ENCODE results near the gene UBN1. TPM values are rescaled to one million over a fixed set of nuclear protein-coding genes. Genes with fewer than 3 reads are reported as not detected.

The UBN1 gene
- total RNA-seq, 2 experiments from 2014 or later: 45.7 to 45.8 TPM

DNA sequence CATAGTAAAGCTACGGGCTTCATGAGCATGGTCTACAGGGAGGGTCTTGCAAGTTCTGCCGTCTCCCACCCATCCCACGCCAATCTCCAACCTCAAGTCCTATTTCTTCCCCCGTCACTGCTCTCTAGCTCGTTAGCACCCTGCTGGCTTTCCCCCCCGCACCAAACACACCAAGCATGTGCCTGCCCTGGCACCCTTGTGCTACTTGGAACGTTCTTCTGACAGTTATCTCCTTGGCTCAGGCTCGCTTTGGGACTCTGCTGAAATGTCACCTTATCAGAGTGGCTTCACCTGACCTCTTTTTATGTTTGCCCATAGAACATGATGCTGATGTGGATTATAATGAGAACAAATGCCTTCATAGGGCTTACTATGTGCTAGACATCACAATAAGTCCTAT lies 22.1 kb upstream of the UBN1 start:
- Mint-ChIP-seq H3K27ac (no peak overlapping the region), H3K4me1 (ENCODE audit: low read depth) (no peaks in the 10 kb centered on the region), H3K36me3 (ENCODE audit: low read depth) (peaks cover 85% of the 10 kb centered on the region), H3K9me3 (no peaks in the 10 kb centered on the region), H3K27me3 (no peaks in the 10 kb centered on the region), H3K4me3 (no peak overlapping the region)
- Histone ChIP-seq H3K36me3 (ENCODE audit: insufficient read depth, low read length) (peaks cover 76% of the 10 kb centered on the region), H3K4me1 (ENCODE audit: insufficient read depth, low read length) (no peaks in the 10 kb centered on the region), H3K27me3 (ENCODE audit: control insufficient read depth in 1 of 2, insufficient read depth in 2 of 2, low read length in 2 of 2) (no peaks in the 10 kb centered on the region), H3K4me3 (ENCODE audit: low read length) (no peak overlapping the region), H3K27ac (ENCODE audit: low read depth in 1 of 2, low read length in 2 of 2) (no peak overlapping the region), H3K9me3 (ENCODE audit: control insufficient read depth in 1 of 2, insufficient read depth in 1 of 2, low read length in 2 of 2) (no peaks in the 10 kb centered on the region)
- DNase-seq (no peak), ATAC-seq (ENCODE audit: poor library complexity) (no peak)
- intact Hi-C loops (cut with DNase I, micrococcal nuclease): no loop called here
- ChIA-PET CTCF (no interaction called here), POLR2A (no interaction called here)
- TF ChIP-seq, protein P1, sequence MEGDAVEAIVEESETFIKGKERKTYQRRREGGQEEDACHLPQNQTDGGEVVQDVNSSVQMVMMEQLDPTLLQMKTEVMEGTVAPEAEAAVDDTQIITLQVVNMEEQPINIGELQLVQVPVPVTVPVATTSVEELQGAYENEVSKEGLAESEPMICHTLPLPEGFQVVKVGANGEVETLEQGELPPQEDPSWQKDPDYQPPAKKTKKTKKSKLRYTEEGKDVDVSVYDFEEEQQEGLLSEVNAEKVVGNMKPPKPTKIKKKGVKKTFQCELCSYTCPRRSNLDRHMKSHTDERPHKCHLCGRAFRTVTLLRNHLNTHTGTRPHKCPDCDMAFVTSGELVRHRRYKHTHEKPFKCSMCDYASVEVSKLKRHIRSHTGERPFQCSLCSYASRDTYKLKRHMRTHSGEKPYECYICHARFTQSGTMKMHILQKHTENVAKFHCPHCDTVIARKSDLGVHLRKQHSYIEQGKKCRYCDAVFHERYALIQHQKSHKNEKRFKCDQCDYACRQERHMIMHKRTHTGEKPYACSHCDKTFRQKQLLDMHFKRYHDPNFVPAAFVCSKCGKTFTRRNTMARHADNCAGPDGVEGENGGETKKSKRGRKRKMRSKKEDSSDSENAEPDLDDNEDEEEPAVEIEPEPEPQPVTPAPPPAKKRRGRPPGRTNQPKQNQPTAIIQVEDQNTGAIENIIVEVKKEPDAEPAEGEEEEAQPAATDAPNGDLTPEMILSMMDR (IDR thresholded peaks at IDR 0.05): no peak

DNA sequence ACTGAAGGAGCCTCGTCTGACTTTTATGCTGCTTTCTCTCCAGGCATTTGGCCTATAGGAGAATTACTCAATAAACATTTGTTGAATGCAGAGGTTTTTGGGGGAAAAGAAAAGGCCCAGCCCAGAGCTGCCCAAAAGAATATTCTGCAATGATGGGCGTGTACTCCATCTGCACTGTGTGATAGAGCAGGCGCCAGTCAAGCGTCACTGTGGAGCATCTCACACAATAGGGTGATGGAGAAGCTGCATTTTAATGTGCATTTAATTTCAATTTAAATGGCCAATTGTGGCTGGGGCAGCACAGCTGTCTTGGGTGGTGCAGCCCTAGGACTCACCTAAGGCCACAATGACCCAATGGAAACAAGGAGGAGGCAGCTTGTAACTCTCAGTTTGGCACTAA lies 20.8 kb upstream of the UBN1 start:
- no peaks in the 10 kb centered on the region for H3K9me3 ChIP-seq (ENCODE audit: control insufficient read depth in 1 of 2, insufficient read depth in 1 of 2, low read length in 2 of 2)
- H3K4me3 Mint-ChIP-seq: no peak overlapping the region
- H3K9me3 Mint-ChIP-seq: no peaks in the 10 kb centered on the region
- no peak for DNase-seq
- H3K4me1 Mint-ChIP-seq (ENCODE audit: low read depth): peaks cover 5% of the 10 kb centered on the region
- H3K36me3 ChIP-seq (ENCODE audit: insufficient read depth, low read length): peaks cover 76% of the 10 kb centered on the region
- intact Hi-C loops (cut with DNase I, micrococcal nuclease): no loop called here
- H3K27ac Mint-ChIP-seq: no peak overlapping the region
- no peaks in the 10 kb centered on the region for H3K27me3 ChIP-seq (ENCODE audit: control insufficient read depth in 1 of 2, insufficient read depth in 2 of 2, low read length in 2 of 2)
- CTCF ChIA-PET: no interaction called here
- TF ChIP-seq, protein P1 (IDR thresholded peaks at IDR 0.05): no peak
- peaks cover 86% of the 10 kb centered on the region for H3K36me3 Mint-ChIP-seq (ENCODE audit: low read depth)
- H3K4me3 ChIP-seq (ENCODE audit: low read length): no peak overlapping the region
- no peak overlapping the region for H3K27ac ChIP-seq (ENCODE audit: low read depth in 1 of 2, low read length in 2 of 2)
- POLR2A ChIA-PET: no interaction called here
- H3K27me3 Mint-ChIP-seq: no peaks in the 10 kb centered on the region
- ATAC-seq (ENCODE audit: poor library complexity): no peak
- H3K4me1 ChIP-seq (ENCODE audit: insufficient read depth, low read length): no peaks in the 10 kb centered on the region

DNA sequence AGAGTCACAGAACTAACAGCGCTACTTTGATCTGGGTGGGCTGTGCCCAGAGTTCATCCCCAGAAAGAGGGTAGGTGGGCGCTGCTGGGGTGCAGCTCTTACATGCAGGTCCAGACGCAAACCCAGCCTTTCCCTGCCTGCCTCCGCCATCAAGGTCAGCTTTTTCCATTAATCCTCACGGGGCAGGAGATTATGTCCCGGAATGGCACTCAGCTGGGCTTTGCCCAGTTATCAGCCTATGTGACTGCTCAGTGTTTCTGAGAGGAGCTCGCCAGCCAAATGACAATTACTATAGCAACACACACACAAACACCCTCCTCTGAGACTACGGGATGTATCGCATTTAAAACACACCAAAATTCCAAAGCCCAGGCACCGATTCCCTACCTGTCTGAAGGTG lies 20.3 kb upstream of the UBN1 start:
- H3K4me3 Mint-ChIP-seq: no peak overlapping the region
- Histone ChIP-seq H3K27me3 (ENCODE audit: control insufficient read depth in 1 of 2, insufficient read depth in 2 of 2, low read length in 2 of 2) (no peaks in the 10 kb centered on the region), H3K9me3 (ENCODE audit: control insufficient read depth in 1 of 2, insufficient read depth in 1 of 2, low read length in 2 of 2) (no peaks in the 10 kb centered on the region), H3K27ac (ENCODE audit: low read depth in 1 of 2, low read length in 2 of 2) (no peak overlapping the region), H3K36me3 (ENCODE audit: insufficient read depth, low read length) (peaks cover 77% of the 10 kb centered on the region), H3K4me1 (ENCODE audit: insufficient read depth, low read length) (no peaks in the 10 kb centered on the region), H3K4me3 (ENCODE audit: low read length) (no peak overlapping the region)
- ATAC-seq (ENCODE audit: poor library complexity) (no peak), DNase-seq (no peak)
- H3K36me3 Mint-ChIP-seq (ENCODE audit: low read depth): peaks cover 86% of the 10 kb centered on the region
- ChIA-PET CTCF (no interaction called here), POLR2A (no interaction called here)
- TF ChIP-seq, protein P1 (IDR thresholded peaks at IDR 0.05): no peak
- peaks cover 5% of the 10 kb centered on the region for H3K4me1 Mint-ChIP-seq (ENCODE audit: low read depth)
- no peaks in the 10 kb centered on the region for H3K27me3 Mint-ChIP-seq
- H3K27ac Mint-ChIP-seq: no peak overlapping the region
- intact Hi-C loops (cut with DNase I, micrococcal nuclease): no loop called here
- no peaks in the 10 kb centered on the region for H3K9me3 Mint-ChIP-seq

Measured in CD4-positive, alpha-beta T cell (primary cell).